HepG2 (cell line): ENCODE results near the gene BIRC3. TPM values are rescaled to one million over a fixed set of nuclear protein-coding genes. Genes with fewer than 3 reads are reported as not detected.

ENCODE experiments used
- AGO2 ChIP-seq: fragments of 200-400 bp; formaldehyde crosslinking; optimal IDR thresholded peaks from 2 replicates; pipeline ENCODE3; 2017; ENCODE audit warnings: mild to moderate bottlenecking, low read depth, low read length, moderate library complexity
- BRD4 ChIP-seq: sonication (generic); formaldehyde crosslinking; IDR thresholded peaks from 2 replicates; pipeline ENCODE4 v1.4.0; 2020; ENCODE audit warnings: missing genetic modification reagents
- HDAC2 ChIP-seq: sonication (generic); formaldehyde crosslinking; IDR thresholded peaks from 2 replicates; pipeline ENCODE4 v1.4.0; 2020; ENCODE audit warnings: missing genetic modification reagents
- MEIS1 ChIP-seq: sonication (generic); formaldehyde crosslinking; IDR thresholded peaks from 2 replicates; pipeline ENCODE4 v1.9.0; 2021; ENCODE audit warnings: mild to moderate bottlenecking, missing genetic modification reagents, moderate library complexity, borderline replicate concordance
- MYC ChIP-seq: sonication (generic); formaldehyde crosslinking; IDR thresholded peaks from 2 replicates; pipeline ENCODE4 v1.9.0; 2021; ENCODE audit warnings: missing genetic modification reagents, borderline replicate concordance
- RCOR2 ChIP-seq: IDR thresholded peaks from 2 replicates; pipeline ENCODE4 v1.6.1; 2016; ENCODE audit warnings: missing biosample characterization, missing genetic modification reagents
- RXRB ChIP-seq: IDR thresholded peaks from 2 replicates; pipeline ENCODE4 v1.6.1; 2016; ENCODE audit warnings: borderline replicate concordance, missing genetic modification reagents, missing compliant biosample characterization
- SP1 ChIP-seq, 2 experiments: fragments of 450-650 bp in 1 of 2; sonication (generic) in 1 of 2; formaldehyde crosslinking in 1 of 2; IDR thresholded peaks; 2 replicates each; pipeline versions ENCODE4 v1.4.0 to v1.6.1; 2016 to 2020; ENCODE audit warnings: missing genetic modification reagents in 1 of 2
- SP140L ChIP-seq: sonication (generic); formaldehyde crosslinking; IDR thresholded peaks from 2 replicates; pipeline ENCODE4 v1.4.0; 2020; ENCODE audit warnings: missing genetic modification reagents, borderline replicate concordance
- TOPORS ChIP-seq: sonication (generic); formaldehyde crosslinking; IDR thresholded peaks from 2 replicates; pipeline ENCODE4 v1.8.0; 2023; ENCODE audit warnings: mild to moderate bottlenecking, missing genetic modification reagents
- ZBTB8A ChIP-seq: sonication (generic); formaldehyde crosslinking; IDR thresholded peaks from 2 replicates; pipeline ENCODE4 v1.4.0; 2020; ENCODE audit warnings: mild to moderate bottlenecking, low read depth, missing genetic modification reagents, borderline replicate concordance
- ZFP1 ChIP-seq: IDR thresholded peaks from 2 replicates; pipeline ENCODE4 v1.6.1; 2016
- ZIK1 ChIP-seq: sonication (generic); formaldehyde crosslinking; IDR thresholded peaks from 2 replicates; pipeline ENCODE4 v1.5.0; 2020; ENCODE audit warnings: mild to moderate bottlenecking, low read depth, missing genetic modification reagents, borderline replicate concordance
- ZNF350 ChIP-seq: sonication (generic); formaldehyde crosslinking; IDR thresholded peaks from 2 replicates; pipeline ENCODE4 v1.4.0; 2020; ENCODE audit warnings: mild to moderate bottlenecking, low read depth, missing genetic modification reagents, borderline replicate concordance
- ZNF432 ChIP-seq: sonication (generic); formaldehyde crosslinking; IDR thresholded peaks from 2 replicates; pipeline ENCODE4 v1.5.0; 2020; ENCODE audit warnings: missing genetic modification reagents, mild to moderate bottlenecking, borderline replicate concordance
- ZNF44 ChIP-seq: sonication (generic); formaldehyde crosslinking; IDR thresholded peaks from 2 replicates; pipeline ENCODE4 v1.5.1; 2020; ENCODE audit warnings: mild to moderate bottlenecking, missing genetic modification reagents
- polyA plus RNA-seq, 8 experiments: library from polyadenylated mRNA; depleted of rRNA in 3 of 8; stranded (reverse) in 7 of 8; unstranded in 1 of 8; fragments of >200 nt; fragmentation: Illumina TruSeq in 4 of 8; extraction: Trizol in 4 of 8; gene quantifications; 2 replicates each; pipeline versions ENCODE4 v1.2.1 to v1.2.3, GENCODE V29; 2011 to 2016; ENCODE audit warnings: low read depth in 4 of 8, missing spikeins in 1 of 8, mixed read lengths in 1 of 8; ENCODE audit not compliant: insufficient read depth in 1 of 8
- total RNA-seq, 5 experiments: library from RNA; depleted of rRNA; stranded (reverse); fragments of >200 nt; fragmentation: Illumina TruSeq; extraction: Trizol; gene quantifications; 2 replicates each; pipeline ENCODE4 v1.2.3, GENCODE V29; 2016; ENCODE audit warnings: low read depth in 1 of 5
- TF ChIP-seq, protein P1 (sequence below), 2 experiments: sonication (generic) in 1 of 2; formaldehyde crosslinking in 1 of 2; IDR thresholded peaks; 2 replicates each; pipeline versions ENCODE4 v1.5.1 to v1.6.1; 2011 to 2020; ENCODE audit warnings: borderline replicate concordance in 1 of 2, low read depth in 1 of 2, low read length in 1 of 2, mild to moderate bottlenecking in 1 of 2, missing genetic modification reagents in 1 of 2, moderate library complexity in 1 of 2
- TF ChIP-seq, protein P2 (sequence below): sonication (generic); formaldehyde crosslinking; IDR thresholded peaks from 2 replicates; pipeline ENCODE4 v1.5.0; 2020; ENCODE audit warnings: mild to moderate bottlenecking, missing genetic modification reagents
- TF ChIP-seq, protein P3 (sequence below): sonication (generic); formaldehyde crosslinking; IDR thresholded peaks from 2 replicates; pipeline ENCODE4 v1.5.0; 2020; ENCODE audit warnings: mild to moderate bottlenecking, missing genetic modification reagents
- TF ChIP-seq, protein P4 (sequence below): sonication (generic); formaldehyde crosslinking; IDR thresholded peaks from 2 replicates; pipeline ENCODE4 v1.8.1; 2023; ENCODE audit warnings: mild to moderate bottlenecking, missing genetic modification reagents, borderline replicate concordance

The BIRC3 gene
- total and polyA plus RNA-seq, 2 of the 13 experiments (the other 11 are each of a cell fraction or from before 2014, with no cell fraction given): 0.41 to 4.2 TPM

DNA sequence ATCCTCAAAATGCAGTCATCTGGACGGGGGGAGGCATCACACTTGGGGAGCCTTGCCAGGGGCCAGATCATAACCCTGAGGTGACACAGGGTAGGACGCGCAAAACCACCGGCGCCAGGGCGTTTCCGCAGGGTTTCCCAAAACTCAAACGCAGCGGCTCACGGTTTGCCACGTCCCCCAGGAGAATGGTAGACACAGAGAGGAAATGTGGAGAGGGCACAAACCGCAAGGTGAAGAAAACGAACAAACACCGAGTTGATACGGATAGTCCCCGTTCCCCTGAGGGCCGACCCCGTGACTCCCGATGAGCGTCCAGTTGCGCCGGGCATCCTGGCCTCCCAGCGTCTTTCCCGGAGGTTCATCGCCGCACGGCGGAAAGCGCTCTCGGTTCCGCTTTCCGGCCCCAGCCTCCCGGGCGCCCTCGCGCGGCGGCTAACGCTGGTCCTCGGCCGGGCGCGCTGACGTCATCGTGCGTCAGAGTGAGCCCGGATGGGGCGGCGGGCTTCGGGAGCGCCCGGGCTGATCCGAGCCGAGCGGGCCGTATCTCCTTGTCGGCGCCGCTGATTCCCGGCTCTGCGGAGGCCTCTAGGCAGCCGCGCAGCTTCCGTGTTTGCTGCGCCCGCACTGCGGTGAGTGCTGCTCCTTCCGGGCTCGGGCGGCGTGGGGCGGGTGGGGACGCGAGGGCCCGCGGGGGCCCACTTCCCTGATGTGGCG is 29.6 kb downstream of the BIRC3 start, which contains the start of gene BIRC2 (continued):
- TF ChIP-seq ZNF350 (CRISPR knock-in tag): peak; percentile 93
- TF ChIP-seq ZFP1: peak; percentile 38; the same call in 1 of the 2 replicates
- no peak for TF ChIP-seq ZNF44 (CRISPR knock-in tag)
- no peak for TF ChIP-seq SP1 (IDR thresholded peaks at IDR 0.05)
- 0 out of 2 replicates have a peak, but pooled peaks have one; percentile 9 for TF ChIP-seq SP1 (CRISPR knock-in tag; IDR thresholded peaks at IDR 0.05)
- TF ChIP-seq, protein P1, sequence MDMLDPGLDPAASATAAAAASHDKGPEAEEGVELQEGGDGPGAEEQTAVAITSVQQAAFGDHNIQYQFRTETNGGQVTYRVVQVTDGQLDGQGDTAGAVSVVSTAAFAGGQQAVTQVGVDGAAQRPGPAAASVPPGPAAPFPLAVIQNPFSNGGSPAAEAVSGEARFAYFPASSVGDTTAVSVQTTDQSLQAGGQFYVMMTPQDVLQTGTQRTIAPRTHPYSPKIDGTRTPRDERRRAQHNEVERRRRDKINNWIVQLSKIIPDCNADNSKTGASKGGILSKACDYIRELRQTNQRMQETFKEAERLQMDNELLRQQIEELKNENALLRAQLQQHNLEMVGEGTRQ (IDR thresholded peaks at IDR 0.05; ENCODE audit: low read depth, low read length): no peak
- TF ChIP-seq, protein P1 (CRISPR knock-in tag; IDR thresholded peaks at IDR 0.05; ENCODE audit: borderline replicate concordance): no peak
- TF ChIP-seq, protein P2, sequence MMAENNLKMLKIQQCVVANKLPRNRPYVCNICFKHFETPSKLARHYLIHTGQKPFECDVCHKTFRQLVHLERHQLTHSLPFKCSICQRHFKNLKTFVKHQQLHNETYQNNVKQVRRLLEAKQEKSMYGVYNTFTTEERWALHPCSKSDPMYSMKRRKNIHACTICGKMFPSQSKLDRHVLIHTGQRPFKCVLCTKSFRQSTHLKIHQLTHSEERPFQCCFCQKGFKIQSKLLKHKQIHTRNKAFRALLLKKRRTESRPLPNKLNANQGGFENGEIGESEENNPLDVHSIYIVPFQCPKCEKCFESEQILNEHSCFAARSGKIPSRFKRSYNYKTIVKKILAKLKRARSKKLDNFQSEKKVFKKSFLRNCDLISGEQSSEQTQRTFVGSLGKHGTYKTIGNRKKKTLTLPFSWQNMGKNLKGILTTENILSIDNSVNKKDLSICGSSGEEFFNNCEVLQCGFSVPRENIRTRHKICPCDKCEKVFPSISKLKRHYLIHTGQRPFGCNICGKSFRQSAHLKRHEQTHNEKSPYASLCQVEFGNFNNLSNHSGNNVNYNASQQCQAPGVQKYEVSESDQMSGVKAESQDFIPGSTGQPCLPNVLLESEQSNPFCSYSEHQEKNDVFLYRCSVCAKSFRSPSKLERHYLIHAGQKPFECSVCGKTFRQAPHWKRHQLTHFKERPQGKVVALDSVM (CRISPR knock-in tag): peak; percentile 46; the same call in 1 of the 2 replicates
- no peak for TF ChIP-seq SP140L
- TF ChIP-seq MYC: no peak
- 0 out of 2 replicates have a peak, but pooled peaks have one; percentile 48 for TF ChIP-seq RXRB (CRISPR knock-in tag)
- TF ChIP-seq ZNF432 (CRISPR knock-in tag): 0 out of 2 replicates have a peak, but pooled peaks have one; percentile 15
- TF ChIP-seq, protein P3, sequence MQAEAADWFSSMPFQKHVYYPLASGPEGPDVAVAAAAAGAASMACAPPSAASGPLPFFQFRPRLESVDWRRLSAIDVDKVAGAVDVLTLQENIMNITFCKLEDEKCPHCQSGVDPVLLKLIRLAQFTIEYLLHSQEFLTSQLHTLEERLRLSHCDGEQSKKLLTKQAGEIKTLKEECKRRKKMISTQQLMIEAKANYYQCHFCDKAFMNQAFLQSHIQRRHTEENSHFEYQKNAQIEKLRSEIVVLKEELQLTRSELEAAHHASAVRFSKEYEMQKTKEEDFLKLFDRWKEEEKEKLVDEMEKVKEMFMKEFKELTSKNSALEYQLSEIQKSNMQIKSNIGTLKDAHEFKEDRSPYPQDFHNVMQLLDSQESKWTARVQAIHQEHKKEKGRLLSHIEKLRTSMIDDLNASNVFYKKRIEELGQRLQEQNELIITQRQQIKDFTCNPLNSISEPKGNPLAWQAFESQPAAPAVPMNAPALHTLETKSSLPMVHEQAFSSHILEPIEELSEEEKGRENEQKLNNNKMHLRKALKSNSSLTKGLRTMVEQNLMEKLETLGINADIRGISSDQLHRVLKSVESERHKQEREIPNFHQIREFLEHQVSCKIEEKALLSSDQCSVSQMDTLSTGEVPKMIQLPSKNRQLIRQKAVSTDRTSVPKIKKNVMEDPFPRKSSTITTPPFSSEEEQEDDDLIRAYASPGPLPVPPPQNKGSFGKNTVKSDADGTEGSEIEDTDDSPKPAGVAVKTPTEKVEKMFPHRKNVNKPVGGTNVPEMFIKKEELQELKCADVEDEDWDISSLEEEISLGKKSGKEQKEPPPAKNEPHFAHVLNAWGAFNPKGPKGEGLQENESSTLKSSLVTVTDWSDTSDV: no peak
- 0 out of 2 replicates have a peak, but pooled peaks have one; percentile 65 for TF ChIP-seq RCOR2 (CRISPR knock-in tag)
- peak; percentile 79; the same call in 1 of the 2 replicates for TF ChIP-seq ZBTB8A (CRISPR knock-in tag)
- TF ChIP-seq, protein P4, sequence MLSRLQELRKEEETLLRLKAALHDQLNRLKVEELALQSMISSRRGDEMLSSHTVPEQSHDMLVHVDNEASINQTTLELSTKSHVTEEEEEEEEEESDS (CRISPR knock-in tag): 0 out of 2 replicates have a peak, but pooled peaks have one; percentile 46
- peak; percentile 28; the same call in 1 of the 2 replicates for TF ChIP-seq HDAC2
- TF ChIP-seq BRD4 (CRISPR knock-in tag): peak; percentile 47; the same call in 1 of the 2 replicates
- peak; percentile 92; the same call in 1 of the 2 replicates for TF ChIP-seq TOPORS
- peak; percentile 65 for TF ChIP-seq AGO2
- TF ChIP-seq ZIK1 (CRISPR knock-in tag): peak; percentile 57; the same call in 1 of the 2 replicates
- TF ChIP-seq MEIS1 (CRISPR knock-in tag): no peak
